Neural crest cell (in vitro differentiated cells): ENCODE measurements around the gene WWTR1. TPM values are rescaled to one million over a fixed set of nuclear protein-coding genes. Genes with fewer than 3 reads are reported as not detected.

Source experiments
- DNase-seq: peaks from one replicate; pipeline ENCODE4 v3.0.0; 2021; ENCODE audit warnings: low read depth, mixed read lengths, low spot score
- H3K27ac Mint-ChIP-seq: one replicate; pipeline ENCODE4 v1.8.0; 2021; ENCODE audit warnings: mild to moderate bottlenecking, mixed read lengths; ENCODE audit not compliant: unreplicated experiment
- H3K27me3 Mint-ChIP-seq: 2 replicates; pipeline ENCODE4 v1.8.0; 2021; ENCODE audit warnings: low read depth, mild to moderate bottlenecking, mixed read lengths
- H3K36me3 Mint-ChIP-seq: 2 replicates; pipeline ENCODE4 v1.8.0; 2021; ENCODE audit warnings: low read depth, mild to moderate bottlenecking, mixed read lengths
- H3K4me1 Mint-ChIP-seq: 2 replicates; pipeline ENCODE4 v1.8.0; 2021; ENCODE audit warnings: mixed read lengths
- H3K4me3 Mint-ChIP-seq: one replicate; pipeline ENCODE4 v1.8.0; 2021; ENCODE audit warnings: mild to moderate bottlenecking, mixed read lengths
- H3K9me3 Mint-ChIP-seq: 2 replicates; pipeline ENCODE4 v1.8.0; 2021; ENCODE audit warnings: mixed read lengths
- CTCF ChIP-seq: fragments of 200-600 bp; sonication (generic); conservative IDR thresholded peaks from 2 replicates; pipeline ENCODE4 v1.5.0; 2021; ENCODE audit warnings: antibody characterized with exemption, mild to moderate bottlenecking
- total RNA-seq: library from RNA; stranded (reverse); gene quantifications from 2 replicates; pipeline ENCODE4 v1.2.1, GENCODE V29; 2021

The WWTR1 gene
- total RNA-seq, 1 donor from 2014 or later: 35.6 TPM

GRCh38 chr3:149553781-149554451 lies 103.9 kb downstream of the WWTR1 start:
- DNase-seq: no peak
- Mint-ChIP-seq H3K27ac (peak overlapping the region; percentile 80), H3K27me3 (no peaks in the 10 kb centered on the region), H3K4me3 (peak overlapping the region; percentile 70), H3K4me1 (peaks cover 66% of the 10 kb centered on the region), H3K9me3 (no peaks in the 10 kb centered on the region), H3K36me3 (peaks cover 2% of the 10 kb centered on the region)
- TF ChIP-seq CTCF: no peak

- TF ChIP-seq CTCF: no peak
- DNase-seq: no peak
- H3K36me3 Mint-ChIP-seq: peaks cover 4% of the 10 kb centered on the region
- H3K4me3 Mint-ChIP-seq: no peak overlapping the region
- no peaks in the 10 kb centered on the region for H3K27me3 Mint-ChIP-seq
- H3K27ac Mint-ChIP-seq: peak overlapping the region; percentile 9
- H3K9me3 Mint-ChIP-seq: no peaks in the 10 kb centered on the region
- H3K4me1 Mint-ChIP-seq: peaks cover 73% of the 10 kb centered on the region
These were observed 105.1 kb downstream of the WWTR1 start for GRCh38 chr3:149552700-149553099.

- Mint-ChIP-seq H3K27me3 (no peaks in the 10 kb centered on the region), H3K27ac (peak overlapping the region; percentile 52), H3K36me3 (peaks cover 4% of the 10 kb centered on the region), H3K4me1 (peaks cover 80% of the 10 kb centered on the region), H3K4me3 (no peak overlapping the region), H3K9me3 (no peaks in the 10 kb centered on the region)
- no peak for DNase-seq
- no peak for TF ChIP-seq CTCF
These were observed 106.3 kb downstream of the WWTR1 start for GRCh38 chr3:149551500-149551899.

- TF ChIP-seq CTCF: no peak
- H3K9me3 Mint-ChIP-seq: no peaks in the 10 kb centered on the region
- H3K4me1 Mint-ChIP-seq: peaks cover 68% of the 10 kb centered on the region
- H3K27me3 Mint-ChIP-seq: no peaks in the 10 kb centered on the region
- peak overlapping the region; percentile 94 for H3K27ac Mint-ChIP-seq
- DNase-seq: no peak
- peaks cover 4% of the 10 kb centered on the region for H3K36me3 Mint-ChIP-seq
- no peak overlapping the region for H3K4me3 Mint-ChIP-seq
These were observed 109.2 kb downstream of the WWTR1 start for GRCh38 chr3:149548669-149549065.

- Mint-ChIP-seq H3K27me3 (no peaks in the 10 kb centered on the region), H3K4me1 (peaks cover 63% of the 10 kb centered on the region), H3K4me3 (peak overlapping the region; percentile 47), H3K36me3 (peaks cover 4% of the 10 kb centered on the region), H3K9me3 (no peaks in the 10 kb centered on the region), H3K27ac (peak overlapping the region; percentile 94)
- DNase-seq: no peak
- TF ChIP-seq CTCF: no peak
These were observed 109.7 kb downstream of the WWTR1 start for GRCh38 chr3:149547954-149548668.
